HEK293 (cell line): ENCODE data around the gene PRKAG2.

Experiments used
- CTCF ChIA-PET: fragments of 350-600 bp; formaldehyde crosslinking; extraction: SDS; loops from one replicate; lab custom pipeline; 2021; ENCODE audit warnings: antibody characterized with exemption; lab: Yijun Ruan, JAX
- POLR2A ChIA-PET: fragments of 300-600 bp; formaldehyde crosslinking; extraction: SDS; loops from one replicate; lab custom pipeline; 2020; ENCODE audit warnings: antibody characterized with exemption, inconsistent platforms; lab: Yijun Ruan, JAX
- H3K27ac ChIP-seq: fragments of 200-500 bp; sonication (Bioruptor generic); 2 replicates; pipeline ENCODE4 v1.5.1; 2014; ENCODE audit warnings: low read depth, low read length, control low read depth, inconsistent platforms; ENCODE audit errors: extremely low read depth
- H3K36me3 ChIP-seq, 2 experiments: fragments of 200-500 bp in 1 of 2; sonication (Bioruptor generic) in 1 of 2; 1 replicate in 1 of 2; 2 replicates in 1 of 2; pipeline ENCODE4 v1.5.1; 2014 to 2017; ENCODE audit warnings: inconsistent platforms in 2 of 2, low read length in 2 of 2; ENCODE audit not compliant: control insufficient read depth in 2 of 2, insufficient read depth in 1 of 2
- H3K4me1 ChIP-seq: fragments of 200-500 bp; sonication (Bioruptor generic); 2 replicates; pipeline ENCODE4 v1.5.1; 2014; ENCODE audit warnings: mild to moderate bottlenecking, low read length, inconsistent platforms; ENCODE audit not compliant: control insufficient read depth, insufficient read depth
- H3K4me3 ChIP-seq: 2 replicates; pipeline ENCODE4 v1.5.1; 2011; ENCODE audit warnings: low read depth, mild to moderate bottlenecking, control low read depth, low read length, moderate library complexity
- H3K9me3 ChIP-seq: fragments of 200-500 bp; sonication (Bioruptor generic); 2 replicates; pipeline ENCODE4 v1.5.1; 2014; ENCODE audit warnings: low read depth, low read length, inconsistent platforms; ENCODE audit not compliant: control insufficient read depth, insufficient read depth
- REPIN1 ChIP-seq: fragments of 450-650 bp; formaldehyde crosslinking; IDR thresholded peaks from 2 replicates; pipeline ENCODE4 v1.5.1; 2017; ENCODE audit warnings: missing biosample characterization, missing genetic modification characterization, low read depth
- SP3 ChIP-seq: fragments of 450-650 bp; formaldehyde crosslinking; IDR thresholded peaks from 2 replicates; pipeline ENCODE4 v1.5.1; 2016; ENCODE audit warnings: missing biosample characterization, missing genetic modification characterization
- ZFHX2 ChIP-seq: fragments of 450-650 bp; formaldehyde crosslinking; conservative IDR thresholded peaks from 2 replicates; pipeline ENCODE4 v1.5.1; 2016; ENCODE audit warnings: missing biosample characterization, missing genetic modification characterization
- ZIC2 ChIP-seq: fragments of 450-650 bp; formaldehyde crosslinking; IDR thresholded peaks from 2 replicates; pipeline ENCODE4 v1.5.1; 2016; ENCODE audit warnings: missing biosample characterization, missing genetic modification characterization
- ZNF121 ChIP-seq: fragments of 450-650 bp; formaldehyde crosslinking; IDR thresholded peaks from 2 replicates; pipeline ENCODE4 v1.5.1; 2016; ENCODE audit warnings: missing biosample characterization, missing genetic modification characterization
- ZNF138 ChIP-seq: fragments of 450-650 bp; formaldehyde crosslinking; IDR thresholded peaks from 2 replicates; pipeline ENCODE4 v1.5.1; 2016; ENCODE audit warnings: missing biosample characterization, missing genetic modification characterization, borderline replicate concordance
- ZNF146 ChIP-seq: fragments of 450-650 bp; formaldehyde crosslinking; IDR thresholded peaks from 2 replicates; pipeline ENCODE4 v1.5.1; 2016; ENCODE audit warnings: missing biosample characterization, missing genetic modification characterization
- ZNF169 ChIP-seq: fragments of 450-650 bp; formaldehyde crosslinking; IDR thresholded peaks from 2 replicates; pipeline ENCODE4 v1.5.1; 2016; ENCODE audit warnings: missing biosample characterization, missing genetic modification characterization
- ZNF266 ChIP-seq: fragments of 450-650 bp; formaldehyde crosslinking; IDR thresholded peaks from 2 replicates; pipeline ENCODE4 v1.5.1; 2016; ENCODE audit warnings: missing biosample characterization, missing genetic modification characterization, low read depth
- ZNF426 ChIP-seq: fragments of 450-650 bp; formaldehyde crosslinking; IDR thresholded peaks from 2 replicates; pipeline ENCODE4 v1.5.1; 2017; ENCODE audit warnings: missing biosample characterization, missing genetic modification characterization, mild to moderate bottlenecking, inconsistent platforms, moderate library complexity
- ZNF560 ChIP-seq: fragments of 450-650 bp; formaldehyde crosslinking; IDR thresholded peaks from 2 replicates; pipeline ENCODE4 v1.5.1; 2017; ENCODE audit warnings: missing biosample characterization, missing genetic modification characterization, borderline replicate concordance
- ZNF830 ChIP-seq: fragments of 450-650 bp; IDR thresholded peaks from 2 replicates; pipeline ENCODE4 v1.5.0; 2018; ENCODE audit warnings: missing biosample characterization, missing genetic modification characterization, low read depth, mild to moderate bottlenecking, moderate library complexity
- TF ChIP-seq, protein P1 (sequence below): fragments of 450-650 bp; formaldehyde crosslinking; IDR thresholded peaks from 2 replicates; pipeline ENCODE4 v1.5.1; 2016; ENCODE audit warnings: missing biosample characterization, missing genetic modification characterization, low read depth
- TF ChIP-seq, protein P2 (sequence below): fragments of 450-650 bp; formaldehyde crosslinking; IDR thresholded peaks from 2 replicates; pipeline ENCODE4 v1.5.1; 2016; ENCODE audit warnings: missing biosample characterization, missing genetic modification characterization
- TF ChIP-seq, protein P3 (sequence below): fragments of 450-650 bp; formaldehyde crosslinking; conservative IDR thresholded peaks from 2 replicates; pipeline ENCODE4 v1.5.1; 2016; ENCODE audit warnings: low read depth, missing biosample characterization, missing genetic modification characterization
- TF ChIP-seq, protein P4 (sequence below): fragments of 450-650 bp; IDR thresholded peaks from 2 replicates; pipeline ENCODE4 v1.5.1; 2018; ENCODE audit warnings: missing biosample characterization, mild to moderate bottlenecking, missing genetic modification characterization
- TF ChIP-seq, protein P5 (sequence below): fragments of 450-650 bp; formaldehyde crosslinking; IDR thresholded peaks from 2 replicates; pipeline ENCODE4 v1.5.1; 2016; ENCODE audit warnings: missing biosample characterization, missing genetic modification characterization
- TF ChIP-seq, protein P6 (sequence below): fragments of 450-650 bp; formaldehyde crosslinking; IDR thresholded peaks from 2 replicates; pipeline ENCODE4 v1.5.1; 2016; ENCODE audit warnings: missing biosample characterization, missing genetic modification characterization, borderline replicate concordance
- TF ChIP-seq, protein P7 (sequence below): fragments of 450-650 bp; formaldehyde crosslinking; IDR thresholded peaks from 2 replicates; pipeline ENCODE4 v1.5.1; 2016; ENCODE audit warnings: missing biosample characterization, missing genetic modification characterization

The PRKAG2 gene

DNA sequence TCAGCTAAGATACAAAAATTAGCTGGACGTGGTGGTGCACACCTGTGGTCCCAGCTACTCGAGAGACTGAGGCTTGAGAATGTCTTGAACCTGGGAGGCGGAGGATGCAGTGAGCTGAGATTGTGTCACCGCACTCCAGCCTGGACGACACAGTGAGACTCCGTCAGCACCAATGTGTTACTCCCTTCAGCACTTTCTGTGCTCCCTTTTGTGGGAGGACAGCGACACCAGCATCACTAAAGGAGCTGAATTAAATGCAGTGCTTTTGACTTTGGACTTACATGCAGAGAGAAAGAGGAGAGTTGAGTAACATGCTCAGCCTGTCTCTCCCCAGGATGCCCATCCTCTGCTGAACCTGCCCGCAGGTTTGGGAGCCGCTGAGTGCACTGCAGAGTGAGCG, 265.0 kb downstream of the PRKAG2 start:
- H3K36me3 ChIP-seq: no peaks in the 10 kb centered on the region
- H3K4me3 ChIP-seq: no peak overlapping the region
- H3K4me1 ChIP-seq: no peaks in the 10 kb centered on the region
- ChIA-PET CTCF (interaction anchor here (1.0 kb wide), 1 partner anchor 9 kb away, joined by 3 read pairs; no protein-coding TSS in a partner anchor), POLR2A (no interaction called here)
- TF ChIP-seq, protein P1, sequence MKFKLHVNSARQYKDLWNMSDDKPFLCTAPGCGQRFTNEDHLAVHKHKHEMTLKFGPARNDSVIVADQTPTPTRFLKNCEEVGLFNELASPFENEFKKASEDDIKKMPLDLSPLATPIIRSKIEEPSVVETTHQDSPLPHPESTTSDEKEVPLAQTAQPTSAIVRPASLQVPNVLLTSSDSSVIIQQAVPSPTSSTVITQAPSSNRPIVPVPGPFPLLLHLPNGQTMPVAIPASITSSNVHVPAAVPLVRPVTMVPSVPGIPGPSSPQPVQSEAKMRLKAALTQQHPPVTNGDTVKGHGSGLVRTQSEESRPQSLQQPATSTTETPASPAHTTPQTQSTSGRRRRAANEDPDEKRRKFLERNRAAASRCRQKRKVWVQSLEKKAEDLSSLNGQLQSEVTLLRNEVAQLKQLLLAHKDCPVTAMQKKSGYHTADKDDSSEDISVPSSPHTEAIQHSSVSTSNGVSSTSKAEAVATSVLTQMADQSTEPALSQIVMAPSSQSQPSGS: no peak
- TF ChIP-seq, protein P2, sequence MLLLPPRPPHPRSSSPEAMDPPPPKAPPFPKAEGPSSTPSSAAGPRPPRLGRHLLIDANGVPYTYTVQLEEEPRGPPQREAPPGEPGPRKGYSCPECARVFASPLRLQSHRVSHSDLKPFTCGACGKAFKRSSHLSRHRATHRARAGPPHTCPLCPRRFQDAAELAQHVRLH (tag by site-specific recombination): no peak
- TF ChIP-seq, protein P3, sequence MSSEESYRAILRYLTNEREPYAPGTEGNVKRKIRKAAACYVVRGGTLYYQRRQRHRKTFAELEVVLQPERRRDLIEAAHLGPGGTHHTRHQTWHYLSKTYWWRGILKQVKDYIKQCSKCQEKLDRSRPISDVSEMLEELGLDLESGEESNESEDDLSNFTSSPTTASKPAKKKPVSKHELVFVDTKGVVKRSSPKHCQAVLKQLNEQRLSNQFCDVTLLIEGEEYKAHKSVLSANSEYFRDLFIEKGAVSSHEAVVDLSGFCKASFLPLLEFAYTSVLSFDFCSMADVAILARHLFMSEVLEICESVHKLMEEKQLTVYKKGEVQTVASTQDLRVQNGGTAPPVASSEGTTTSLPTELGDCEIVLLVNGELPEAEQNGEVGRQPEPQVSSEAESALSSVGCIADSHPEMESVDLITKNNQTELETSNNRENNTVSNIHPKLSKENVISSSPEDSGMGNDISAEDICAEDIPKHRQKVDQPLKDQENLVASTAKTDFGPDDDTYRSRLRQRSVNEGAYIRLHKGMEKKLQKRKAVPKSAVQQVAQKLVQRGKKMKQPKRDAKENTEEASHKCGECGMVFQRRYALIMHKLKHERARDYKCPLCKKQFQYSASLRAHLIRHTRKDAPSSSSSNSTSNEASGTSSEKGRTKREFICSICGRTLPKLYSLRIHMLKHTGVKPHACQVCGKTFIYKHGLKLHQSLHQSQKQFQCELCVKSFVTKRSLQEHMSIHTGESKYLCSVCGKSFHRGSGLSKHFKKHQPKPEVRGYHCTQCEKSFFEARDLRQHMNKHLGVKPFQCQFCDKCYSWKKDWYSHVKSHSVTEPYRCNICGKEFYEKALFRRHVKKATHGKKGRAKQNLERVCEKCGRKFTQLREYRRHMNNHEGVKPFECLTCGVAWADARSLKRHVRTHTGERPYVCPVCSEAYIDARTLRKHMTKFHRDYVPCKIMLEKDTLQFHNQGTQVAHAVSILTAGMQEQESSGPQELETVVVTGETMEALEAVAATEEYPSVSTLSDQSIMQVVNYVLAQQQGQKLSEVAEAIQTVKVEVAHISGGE (tag by site-specific recombination): no peak
- TF ChIP-seq ZNF426 (tag by site-specific recombination) (no peak), ZIC2 (tag by site-specific recombination) (no peak), ZFHX2 (tag by site-specific recombination) (no peak)
- TF ChIP-seq, protein P4, sequence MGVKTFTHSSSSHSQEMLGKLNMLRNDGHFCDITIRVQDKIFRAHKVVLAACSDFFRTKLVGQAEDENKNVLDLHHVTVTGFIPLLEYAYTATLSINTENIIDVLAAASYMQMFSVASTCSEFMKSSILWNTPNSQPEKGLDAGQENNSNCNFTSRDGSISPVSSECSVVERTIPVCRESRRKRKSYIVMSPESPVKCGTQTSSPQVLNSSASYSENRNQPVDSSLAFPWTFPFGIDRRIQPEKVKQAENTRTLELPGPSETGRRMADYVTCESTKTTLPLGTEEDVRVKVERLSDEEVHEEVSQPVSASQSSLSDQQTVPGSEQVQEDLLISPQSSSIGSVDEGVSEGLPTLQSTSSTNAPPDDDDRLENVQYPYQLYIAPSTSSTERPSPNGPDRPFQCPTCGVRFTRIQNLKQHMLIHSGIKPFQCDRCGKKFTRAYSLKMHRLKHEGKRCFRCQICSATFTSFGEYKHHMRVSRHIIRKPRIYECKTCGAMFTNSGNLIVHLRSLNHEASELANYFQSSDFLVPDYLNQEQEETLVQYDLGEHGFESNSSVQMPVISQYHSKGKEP: no peak
- TF ChIP-seq, protein P5, sequence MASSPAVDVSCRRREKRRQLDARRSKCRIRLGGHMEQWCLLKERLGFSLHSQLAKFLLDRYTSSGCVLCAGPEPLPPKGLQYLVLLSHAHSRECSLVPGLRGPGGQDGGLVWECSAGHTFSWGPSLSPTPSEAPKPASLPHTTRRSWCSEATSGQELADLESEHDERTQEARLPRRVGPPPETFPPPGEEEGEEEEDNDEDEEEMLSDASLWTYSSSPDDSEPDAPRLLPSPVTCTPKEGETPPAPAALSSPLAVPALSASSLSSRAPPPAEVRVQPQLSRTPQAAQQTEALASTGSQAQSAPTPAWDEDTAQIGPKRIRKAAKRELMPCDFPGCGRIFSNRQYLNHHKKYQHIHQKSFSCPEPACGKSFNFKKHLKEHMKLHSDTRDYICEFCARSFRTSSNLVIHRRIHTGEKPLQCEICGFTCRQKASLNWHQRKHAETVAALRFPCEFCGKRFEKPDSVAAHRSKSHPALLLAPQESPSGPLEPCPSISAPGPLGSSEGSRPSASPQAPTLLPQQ (tag by site-specific recombination): no peak
- TF ChIP-seq, protein P6, sequence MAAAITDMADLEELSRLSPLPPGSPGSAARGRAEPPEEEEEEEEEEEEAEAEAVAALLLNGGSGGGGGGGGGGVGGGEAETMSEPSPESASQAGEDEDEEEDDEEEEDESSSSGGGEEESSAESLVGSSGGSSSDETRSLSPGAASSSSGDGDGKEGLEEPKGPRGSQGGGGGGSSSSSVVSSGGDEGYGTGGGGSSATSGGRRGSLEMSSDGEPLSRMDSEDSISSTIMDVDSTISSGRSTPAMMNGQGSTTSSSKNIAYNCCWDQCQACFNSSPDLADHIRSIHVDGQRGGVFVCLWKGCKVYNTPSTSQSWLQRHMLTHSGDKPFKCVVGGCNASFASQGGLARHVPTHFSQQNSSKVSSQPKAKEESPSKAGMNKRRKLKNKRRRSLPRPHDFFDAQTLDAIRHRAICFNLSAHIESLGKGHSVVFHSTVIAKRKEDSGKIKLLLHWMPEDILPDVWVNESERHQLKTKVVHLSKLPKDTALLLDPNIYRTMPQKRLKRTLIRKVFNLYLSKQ (tag by site-specific recombination): no peak
- H3K27ac ChIP-seq: no peak overlapping the region
- no peaks in the 10 kb centered on the region for H3K9me3 ChIP-seq

DNA sequence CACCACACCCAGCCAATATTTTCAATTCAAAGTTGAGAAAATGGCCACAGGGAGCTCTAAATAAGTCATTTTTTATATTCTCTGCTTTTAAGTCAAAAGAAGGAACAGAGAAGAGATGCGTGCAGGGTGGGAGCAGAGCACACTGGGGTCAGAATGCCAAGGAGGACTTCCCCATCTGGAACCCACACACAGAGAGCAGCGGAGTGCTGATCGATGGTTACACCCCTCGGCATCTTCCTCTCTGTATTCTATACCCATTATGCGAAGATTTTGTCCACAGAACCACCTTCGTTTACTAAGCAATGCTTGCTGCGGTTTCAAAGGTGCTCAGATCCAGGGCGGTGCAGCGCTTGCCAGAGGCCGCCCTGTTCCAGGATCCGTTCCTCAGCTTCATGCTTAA, 265.9 kb downstream of the PRKAG2 start:
- ChIA-PET POLR2A (no interaction called here), CTCF (interaction anchor here (0.7 to 1.0 kb wide), 2 partner anchors 10 to 12 kb away, joined by 3 read pairs; no protein-coding TSS in a partner anchor)
- H3K27ac ChIP-seq: no peak overlapping the region
- no peaks in the 10 kb centered on the region for H3K9me3 ChIP-seq
- H3K4me1 ChIP-seq: no peaks in the 10 kb centered on the region
- TF ChIP-seq ZNF266 (no peak), ZNF169 (tag by site-specific recombination) (no peak), ZNF146 (tag by site-specific recombination) (no peak), ZNF138 (no peak), REPIN1 (tag by site-specific recombination) (no peak), SP3 (no peak), ZNF121 (tag by site-specific recombination) (no peak), ZNF560 (tag by site-specific recombination) (no peak), ZNF830 (tag by site-specific recombination) (no peak)
- TF ChIP-seq, protein P7, sequence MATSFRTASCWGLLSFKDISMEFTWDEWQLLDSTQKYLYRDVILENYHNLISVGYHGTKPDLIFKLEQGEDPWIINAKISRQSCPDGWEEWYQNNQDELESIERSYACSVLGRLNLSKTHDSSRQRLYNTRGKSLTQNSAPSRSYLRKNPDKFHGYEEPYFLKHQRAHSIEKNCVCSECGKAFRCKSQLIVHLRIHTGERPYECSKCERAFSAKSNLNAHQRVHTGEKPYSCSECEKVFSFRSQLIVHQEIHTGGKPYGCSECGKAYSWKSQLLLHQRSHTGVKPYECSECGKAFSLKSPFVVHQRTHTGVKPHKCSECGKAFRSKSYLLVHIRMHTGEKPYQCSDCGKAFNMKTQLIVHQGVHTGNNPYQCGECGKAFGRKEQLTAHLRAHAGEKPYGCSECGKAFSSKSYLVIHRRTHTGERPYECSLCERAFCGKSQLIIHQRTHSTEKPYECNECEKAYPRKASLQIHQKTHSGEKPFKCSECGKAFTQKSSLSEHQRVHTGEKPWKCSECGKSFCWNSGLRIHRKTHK (tag by site-specific recombination): no peak
- TF ChIP-seq, all 188 proteins: peak for 0
- no peak overlapping the region for H3K4me3 ChIP-seq
- H3K36me3 ChIP-seq: no peaks in the 10 kb centered on the region
